GM18951 (cell line): ENCODE data around the gene MUC3A.

Experiments used
- POLR2A ChIP-seq: IDR thresholded peaks from 4 replicates; pipeline ENCODE4 v1.6.1; 2011; ENCODE audit warnings: mild to moderate bottlenecking; ENCODE audit not compliant: insufficient read length, insufficient read depth; ENCODE audit errors: extremely low read depth
- in situ Hi-C: fragments of 300-500 bp; cut with MboI; formaldehyde crosslinking; loops from one replicate; pipeline ENCODE4 v1.12.0; 2022; ENCODE audit warnings: low sequenced_read_pairs, mixed read lengths, inconsistent platforms; ENCODE audit not compliant: unreplicated experiment

The MUC3A gene

GRCh38 chr7:100963386-100963785 is 14.1 kb downstream of the MUC3A start:
- TF ChIP-seq POLR2A: no peak
- in situ Hi-C loops: no loop called here

GRCh38 chr7:100963874-100964273 is 14.5 kb downstream of the MUC3A start:
- in situ Hi-C loops: no loop called here
- no peak for TF ChIP-seq POLR2A

- in situ Hi-C loops: no loop called here
Measured at GRCh38 chr7:100964630-100965029, 15.3 kb downstream of the MUC3A start.

GRCh38 chr7:100965045-100965722 is 15.8 kb downstream of the MUC3A start:
- in situ Hi-C loops: no loop called here
- no peak for TF ChIP-seq POLR2A

More at GRCh38 chr7:100964630-100965029, 15.3 kb downstream of the MUC3A start:
- TF ChIP-seq POLR2A: no peak

- in situ Hi-C loops: no loop called here
- TF ChIP-seq POLR2A: no peak
Measured at GRCh38 chr7:100965723-100966541, 16.6 kb downstream of the MUC3A start.

GRCh38 chr7:100966542-100967291 is 17.4 kb downstream of the MUC3A start:
- no peak for TF ChIP-seq POLR2A
- in situ Hi-C loops: no loop called here

GRCh38 chr7:100967292-100967863 is 18.0 kb downstream of the MUC3A start:
- in situ Hi-C loops: no loop called here
- TF ChIP-seq POLR2A: no peak

GRCh38 chr7:100968031-100968430 is 18.7 kb downstream of the MUC3A start:
- in situ Hi-C loops: no loop called here
- TF ChIP-seq POLR2A: no peak

GRCh38 chr7:100968650-100969049 is 19.3 kb downstream of the MUC3A start:
- in situ Hi-C loops: no loop called here
- no peak for TF ChIP-seq POLR2A

GRCh38 chr7:100969066-100969615 is 19.8 kb downstream of the MUC3A start, which contains the start of gene MUC12:
TSS of gene MUC12 (plus strand) at chr7:100969565. CDS start at chr7:100969623, 58 bp downstream.
- TF ChIP-seq POLR2A: no peak
- in situ Hi-C loops: no loop called here

- in situ Hi-C loops: no loop called here
- no peak for TF ChIP-seq POLR2A
Measured at GRCh38 chr7:100971111-100972001, 22.0 kb downstream of the MUC3A start.

GRCh38 chr7:100972002-100972347 is 22.6 kb downstream of the MUC3A start:
- TF ChIP-seq POLR2A: no peak
- in situ Hi-C loops: no loop called here
